HG02623 (cell line): ENCODE results near the gene HECTD3.
"Not testable (repeated sequence)": the region's sequence is repeated elsewhere in the genome, so short reads cannot be mapped to it uniquely, and the experiment has no call there.

Experiments used
- ATAC-seq: cut with Tn5 transposase; IDR thresholded peaks from one replicate; pipeline ENCODE4 v1.9.1; 2021; ENCODE audit warnings: moderate library complexity; ENCODE audit not compliant: unreplicated experiment

The HECTD3 gene

DNA sequence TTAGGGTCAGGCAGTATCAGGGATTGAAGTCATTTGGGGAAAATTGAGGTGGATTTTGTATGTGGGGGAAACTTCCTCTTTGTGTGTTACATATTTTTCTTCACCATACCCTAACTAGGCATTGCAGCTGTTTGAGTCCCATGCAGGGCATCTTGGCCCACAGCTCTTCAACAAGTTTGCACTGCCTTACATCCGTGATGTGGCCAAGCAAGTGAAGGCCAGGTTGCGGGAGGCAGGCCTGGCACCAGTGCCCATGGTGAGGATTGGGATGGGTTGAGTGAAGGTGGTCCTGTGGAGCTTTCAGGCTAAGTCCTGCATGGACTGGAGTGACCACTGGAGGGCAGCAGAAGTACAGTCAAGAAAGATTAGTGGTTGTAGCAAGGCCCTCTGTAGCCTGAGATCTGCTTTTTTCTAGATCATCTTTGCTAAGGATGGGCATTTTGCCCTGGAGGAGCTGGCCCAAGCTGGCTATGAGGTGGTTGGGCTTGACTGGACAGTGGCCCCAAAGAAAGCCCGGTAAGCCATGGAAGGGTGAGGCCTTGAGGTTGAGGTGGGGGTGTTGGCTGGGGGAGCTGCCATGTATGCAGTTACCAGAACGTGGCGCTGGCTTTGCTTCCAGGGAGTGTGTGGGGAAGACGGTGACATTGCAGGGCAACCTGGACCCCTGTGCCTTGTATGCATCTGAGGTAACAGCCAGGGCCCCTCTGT, 3.4 kb upstream of the HECTD3 start:
- ATAC-seq, result no peak

DNA sequence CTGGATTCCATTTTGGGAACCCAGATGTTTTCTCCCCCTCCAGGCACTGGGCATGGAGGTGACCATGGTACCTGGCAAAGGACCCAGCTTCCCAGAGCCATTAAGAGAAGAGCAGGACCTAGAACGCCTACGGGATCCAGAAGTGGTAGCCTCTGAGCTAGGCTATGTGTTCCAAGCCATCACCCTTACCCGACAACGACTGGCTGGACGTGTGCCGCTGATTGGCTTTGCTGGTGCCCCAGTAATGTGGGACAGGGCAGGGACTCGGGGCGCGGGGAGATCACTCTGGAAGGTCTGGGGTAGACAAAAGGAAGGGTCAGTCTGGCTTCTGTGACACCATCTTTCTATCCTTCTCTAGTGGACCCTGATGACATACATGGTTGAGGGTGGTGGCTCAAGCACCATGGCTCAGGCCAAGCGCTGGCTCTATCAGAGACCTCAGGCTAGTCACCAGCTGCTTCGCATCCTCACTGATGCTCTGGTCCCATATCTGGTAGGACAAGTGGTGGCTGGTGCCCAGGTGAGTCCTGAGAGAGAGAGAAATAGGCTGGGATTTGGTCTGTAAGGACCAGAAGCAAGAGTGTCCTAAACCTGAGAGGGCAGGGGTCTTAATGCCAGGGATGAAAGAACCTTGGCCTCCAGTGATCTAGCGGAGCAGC, 2.6 kb upstream of the HECTD3 start:
- no peak for ATAC-seq

DNA sequence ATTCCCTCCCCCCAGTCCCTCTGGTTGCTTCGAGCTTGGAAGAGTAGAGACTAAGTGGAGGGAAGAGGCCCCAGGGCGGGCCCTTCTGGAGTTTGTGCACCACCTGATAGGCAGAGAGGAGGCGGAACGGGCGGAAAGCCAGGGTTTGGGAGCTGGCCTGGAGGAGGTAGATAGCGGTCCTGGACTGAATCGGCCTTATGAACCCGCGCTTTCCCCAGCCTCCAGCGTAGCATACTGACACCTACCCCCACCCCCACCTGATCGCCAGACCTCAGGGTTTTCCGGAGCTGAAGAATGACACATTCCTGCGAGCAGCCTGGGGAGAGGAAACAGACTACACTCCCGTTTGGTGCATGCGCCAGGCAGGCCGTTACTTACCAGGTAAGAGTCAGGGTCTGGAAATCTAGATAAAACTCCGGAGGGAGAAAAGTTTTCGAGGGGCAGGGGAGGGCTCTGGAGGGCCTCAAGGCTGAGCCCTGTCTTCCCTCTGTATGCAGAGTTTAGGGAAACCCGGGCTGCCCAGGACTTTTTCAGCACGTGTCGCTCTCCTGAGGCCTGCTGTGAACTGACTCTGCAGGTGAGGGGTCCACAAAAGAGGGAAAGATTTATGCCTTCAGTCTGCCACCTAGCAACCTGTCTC, 1.6 kb upstream of the HECTD3 start:
- ATAC-seq, result no peak

DNA sequence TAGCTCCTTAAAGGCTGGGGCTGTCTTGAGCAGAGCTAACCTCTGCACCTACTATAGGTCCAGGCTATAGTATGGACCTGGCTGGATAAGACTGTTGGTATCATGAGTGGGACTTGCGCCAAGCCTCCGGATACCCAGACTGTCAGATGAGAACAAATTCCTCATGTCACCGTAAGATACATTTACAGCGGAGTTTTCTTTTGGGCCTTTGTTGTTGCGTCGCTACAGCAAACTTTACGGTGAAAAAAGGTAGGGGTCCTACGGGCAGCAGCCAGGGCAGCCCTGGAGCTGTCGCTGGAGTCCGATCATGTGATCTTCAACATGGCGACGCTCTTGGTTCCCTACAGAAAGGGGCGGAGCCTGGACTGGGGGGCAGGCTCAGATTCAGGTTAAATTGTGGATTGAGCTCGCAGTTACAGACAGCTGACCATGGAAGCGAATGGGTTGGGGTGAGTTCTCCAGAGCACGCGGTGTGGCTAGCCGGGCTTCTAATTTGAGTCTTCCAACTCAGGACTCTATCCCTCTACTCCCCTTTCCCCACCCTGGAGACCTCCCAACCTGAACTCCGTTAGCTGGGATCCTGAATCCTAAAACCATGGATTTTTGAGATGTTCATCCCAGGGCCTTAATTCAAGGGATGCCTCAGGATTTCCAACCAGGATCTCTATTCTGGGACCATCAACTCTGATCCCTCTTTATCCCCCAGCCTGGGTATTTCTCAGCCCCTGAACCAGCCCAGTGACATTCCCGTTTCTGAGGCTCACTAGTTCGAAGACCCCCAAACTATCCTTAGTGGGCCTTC, 914 bp upstream of the HECTD3 start, which contains the start of gene UROD:
Gene UROD (plus strand): TSS at position 418 of the 802 bp plus-strand sequence. CDS start 12 bp downstream, at position 430.
- peak; percentile 53 for ATAC-seq

DNA sequence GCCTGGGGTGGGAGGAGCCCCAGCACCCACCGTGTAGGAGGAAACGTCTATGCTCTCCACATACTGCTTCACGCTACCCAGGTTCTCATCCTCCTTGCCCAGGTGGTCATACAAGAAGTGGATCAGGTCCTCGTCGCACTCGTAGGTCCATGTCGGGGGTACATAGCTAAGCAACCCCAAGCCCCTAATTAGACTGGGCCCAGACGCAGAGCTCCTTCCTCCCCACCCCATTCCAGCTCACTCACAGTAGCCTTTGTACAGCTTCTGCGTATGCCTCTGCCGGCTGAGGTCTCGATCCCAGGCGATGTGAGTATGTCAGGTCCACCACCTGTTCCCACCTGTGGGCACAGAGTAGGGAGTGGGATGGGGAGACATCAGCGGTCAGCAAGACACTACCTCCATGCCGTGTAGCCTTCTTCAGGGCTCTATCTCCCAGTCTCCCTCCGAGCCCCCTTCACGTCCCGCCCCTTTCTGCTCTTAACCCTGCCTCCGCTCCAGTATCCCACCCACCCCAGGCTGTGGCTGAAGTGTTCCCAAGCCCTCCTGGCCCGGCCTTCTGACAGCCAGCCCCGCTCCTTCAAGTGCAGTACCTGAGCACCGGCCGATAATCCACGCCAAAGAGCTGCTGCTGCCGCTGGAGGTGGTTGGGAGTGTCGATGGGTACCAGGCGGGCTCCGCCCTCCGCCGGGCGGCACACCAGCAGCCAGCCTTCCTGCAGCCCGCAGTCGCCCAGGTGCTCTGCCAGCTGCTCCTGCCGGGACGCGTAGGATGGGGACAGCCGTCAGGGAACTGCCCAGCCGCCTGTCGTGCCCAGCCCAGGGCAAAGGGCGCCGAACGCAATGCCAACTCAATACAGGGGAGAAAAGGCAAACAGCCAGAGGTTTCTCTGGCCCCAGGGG, 919 bp downstream of the HECTD3 start:
- no peak for ATAC-seq

DNA sequence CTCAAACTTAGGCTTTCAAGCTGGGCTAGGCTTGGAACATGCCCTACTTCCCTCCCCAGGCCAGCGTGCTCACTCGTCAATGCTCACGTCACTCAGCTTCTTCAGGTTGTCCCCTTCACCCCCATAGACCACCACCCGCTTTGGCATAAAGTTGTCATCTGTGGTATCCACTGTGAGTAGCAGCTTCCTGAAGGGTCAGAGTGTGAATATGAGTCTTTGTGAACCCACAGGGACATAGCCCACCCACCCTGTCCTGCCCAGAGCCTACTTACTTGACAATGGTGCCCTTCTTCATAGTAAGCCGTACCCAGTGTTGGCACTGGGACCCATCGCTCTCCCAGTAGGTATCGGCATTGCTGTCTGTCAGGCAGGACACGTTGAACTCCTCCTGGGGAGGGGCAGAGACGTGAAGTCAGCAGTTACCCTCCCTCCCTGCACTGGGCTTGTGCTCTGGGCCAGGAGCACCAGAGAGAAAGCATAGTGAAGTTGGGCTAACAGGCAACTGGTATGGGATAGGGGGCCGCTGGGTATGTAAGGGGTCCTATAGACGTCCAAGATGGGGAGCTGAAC, 1.7 kb downstream of the HECTD3 start:
- no peak for ATAC-seq

DNA sequence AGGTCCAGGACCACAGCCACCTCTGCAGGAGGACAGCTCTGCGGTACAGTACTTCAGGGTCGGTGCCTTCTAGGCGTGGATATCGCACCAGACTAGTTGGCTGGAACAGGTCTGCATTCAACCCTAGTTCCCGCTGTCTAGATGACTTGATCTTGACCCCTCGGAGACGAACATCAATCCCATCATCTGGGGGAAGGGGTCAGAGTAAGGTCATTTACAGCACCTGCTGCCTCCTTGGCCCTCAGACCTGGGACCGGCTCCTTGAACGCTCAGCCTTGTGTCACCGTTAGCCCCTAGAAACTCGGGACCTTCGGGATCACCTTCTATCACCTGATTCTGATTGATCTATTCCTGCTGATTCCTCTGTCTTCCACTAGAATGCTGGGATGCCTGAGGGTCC, 2.6 kb downstream of the HECTD3 start:
- ATAC-seq, result no peak

DNA sequence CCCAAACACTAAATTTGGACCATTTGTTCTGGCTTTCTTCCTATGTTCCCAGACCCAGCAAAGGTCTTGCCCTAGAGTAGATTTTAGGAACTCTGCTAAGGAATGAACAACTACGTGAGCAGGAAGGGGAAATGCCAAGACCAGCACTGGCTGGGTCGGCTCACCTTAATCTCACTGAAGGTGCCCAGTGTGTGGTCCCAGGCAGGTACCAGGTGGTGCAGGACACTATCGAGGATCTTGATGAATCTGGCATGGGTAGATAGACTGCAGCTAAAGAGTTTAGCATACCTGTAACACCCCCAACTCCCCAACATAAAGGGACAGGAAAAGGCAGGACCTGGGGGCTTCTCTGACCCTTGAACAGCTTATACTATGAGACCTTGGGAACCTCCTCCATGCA, 3.0 kb downstream of the HECTD3 start:
- no peak for ATAC-seq

DNA sequence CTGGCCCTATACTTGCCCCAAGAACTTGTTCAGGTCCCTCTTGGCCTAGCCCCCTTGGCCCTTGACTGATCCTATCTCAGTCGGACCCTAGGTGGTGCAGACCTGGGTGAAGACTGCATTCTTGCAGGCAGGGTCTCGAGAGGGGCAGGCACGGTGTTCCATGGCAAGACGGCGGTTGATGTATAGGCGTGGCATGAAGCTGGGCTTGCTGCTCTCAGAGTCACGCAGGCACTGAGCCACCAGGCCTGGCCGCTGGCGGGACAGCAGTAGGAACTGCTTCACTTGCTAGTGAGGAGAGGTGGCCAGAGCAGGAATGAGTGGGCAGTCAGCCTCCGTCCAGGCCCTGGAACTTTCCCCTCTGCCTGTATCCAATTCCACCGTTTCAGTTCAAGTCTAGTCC, 3.8 kb downstream of the HECTD3 start:
- ATAC-seq, result no peak

DNA sequence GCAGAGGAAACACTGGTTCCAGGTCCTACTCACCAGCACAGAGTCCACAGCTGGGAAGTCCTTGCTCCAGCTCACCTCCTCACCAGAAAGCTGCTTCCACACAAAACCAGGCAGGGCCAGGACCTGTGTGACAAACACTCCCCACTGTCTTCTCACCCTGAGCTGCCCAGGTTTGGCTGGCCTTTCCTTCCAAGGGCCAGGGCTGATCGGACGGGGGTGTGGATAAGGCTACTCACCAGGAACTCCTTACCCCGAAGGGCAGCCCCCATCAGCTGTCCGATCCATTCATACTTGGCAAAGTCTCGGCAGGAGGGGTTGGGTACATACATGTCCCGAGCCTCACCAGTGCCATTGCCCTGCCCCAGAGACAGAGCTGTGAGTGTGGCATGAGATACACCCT, 5.4 kb downstream of the HECTD3 start:
- ATAC-seq, result no peak

DNA sequence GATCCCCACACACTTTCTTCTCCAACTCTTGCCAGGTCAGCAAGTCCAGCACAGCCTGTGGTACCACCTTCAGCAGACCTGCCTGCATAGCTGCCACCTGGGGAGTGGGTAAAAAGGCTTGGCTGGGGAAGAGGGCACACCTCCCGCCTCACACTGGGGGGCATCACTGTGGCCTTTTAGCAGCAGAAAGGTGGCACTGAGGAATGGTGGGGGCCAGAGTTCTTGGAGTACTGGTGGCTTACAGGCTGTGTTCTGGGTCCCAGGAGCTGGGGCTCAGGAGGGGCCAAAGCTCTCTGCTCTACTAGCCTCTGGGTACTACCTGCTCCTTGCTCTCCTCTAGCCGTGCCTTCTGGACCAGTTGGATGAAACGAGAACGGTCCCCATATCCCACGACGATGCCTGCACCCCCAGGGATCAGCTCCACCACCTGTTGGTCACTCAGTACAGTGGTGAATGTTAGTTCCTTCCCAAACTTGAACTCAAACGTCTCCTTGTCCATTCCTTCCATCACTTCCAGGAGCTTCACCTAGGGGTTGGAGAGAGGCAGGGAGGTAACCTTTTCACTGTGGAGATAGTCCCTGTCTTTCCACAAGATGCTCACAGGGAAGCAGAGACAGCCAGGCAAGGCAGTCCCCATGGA, 6.7 kb downstream of the HECTD3 start:
- no peak for ATAC-seq

DNA sequence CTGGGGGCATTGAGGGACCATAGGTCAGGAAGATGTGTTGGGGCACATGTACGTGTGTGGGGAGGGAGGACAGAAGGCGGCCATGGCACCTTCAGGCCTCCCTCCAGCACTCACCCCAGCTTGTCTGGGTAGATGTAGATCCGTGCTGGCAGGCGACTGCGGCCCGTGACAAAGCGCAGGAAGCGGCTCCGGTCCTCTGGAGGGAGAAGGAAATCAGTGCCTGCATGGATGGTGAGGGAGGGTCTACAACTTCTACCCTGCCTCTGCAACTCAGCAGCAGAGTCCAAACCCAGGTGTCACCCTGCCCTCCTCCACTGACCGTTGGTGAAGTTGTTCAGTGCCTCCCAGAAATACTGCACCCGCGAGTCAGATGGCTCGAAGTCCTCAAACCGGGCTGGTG, 7.4 kb downstream of the HECTD3 start:
- ATAC-seq, result no peak

DNA sequence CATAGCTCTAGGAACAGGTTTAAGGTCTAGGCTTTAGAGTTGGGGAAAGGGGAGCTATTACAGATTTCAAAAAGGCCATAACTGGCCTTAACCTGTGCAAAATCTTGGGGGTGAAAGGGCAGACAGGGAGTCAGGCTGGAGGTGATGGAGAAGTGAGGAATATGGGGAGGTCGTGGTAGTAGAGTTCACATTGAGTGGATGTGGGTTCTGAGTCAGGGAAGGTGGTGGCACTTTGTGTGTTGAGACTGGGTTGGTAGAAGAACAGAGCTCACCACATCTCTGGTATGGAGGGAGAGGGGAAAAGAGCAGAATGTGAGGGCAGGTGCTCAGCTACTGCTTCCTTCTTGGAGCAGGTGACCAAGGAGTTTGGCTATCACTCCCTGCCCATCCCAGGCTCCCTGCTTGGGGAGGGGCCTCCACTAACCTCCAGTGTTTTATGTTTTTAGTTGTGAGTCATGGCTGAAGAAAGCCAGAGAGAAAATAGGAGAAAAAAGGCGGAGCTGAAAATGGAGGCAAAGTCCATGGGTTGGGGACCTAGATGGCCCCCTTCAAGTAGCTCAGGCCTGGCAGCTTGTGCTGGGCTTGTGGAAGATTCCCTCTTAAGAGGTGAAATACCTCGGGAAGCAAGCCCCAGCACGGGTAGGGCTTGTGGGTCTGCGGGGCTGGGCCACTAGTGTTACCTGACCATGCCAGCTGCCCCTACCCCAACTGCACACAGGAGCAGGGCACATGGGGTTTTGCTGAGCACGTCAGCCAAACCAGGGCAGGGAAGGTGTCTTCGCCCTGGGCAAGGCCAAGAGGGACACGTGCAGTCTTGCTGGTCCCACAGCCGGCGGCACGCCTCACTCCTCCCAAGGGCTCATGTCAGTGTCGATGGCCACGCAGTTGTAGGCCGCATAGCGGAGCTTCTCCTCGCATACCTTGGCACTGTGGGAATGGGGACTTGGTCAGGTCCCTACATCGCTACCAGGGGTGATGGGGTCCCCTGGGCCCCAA, 8.2 kb downstream of the HECTD3 start:
- no peak for ATAC-seq

DNA sequence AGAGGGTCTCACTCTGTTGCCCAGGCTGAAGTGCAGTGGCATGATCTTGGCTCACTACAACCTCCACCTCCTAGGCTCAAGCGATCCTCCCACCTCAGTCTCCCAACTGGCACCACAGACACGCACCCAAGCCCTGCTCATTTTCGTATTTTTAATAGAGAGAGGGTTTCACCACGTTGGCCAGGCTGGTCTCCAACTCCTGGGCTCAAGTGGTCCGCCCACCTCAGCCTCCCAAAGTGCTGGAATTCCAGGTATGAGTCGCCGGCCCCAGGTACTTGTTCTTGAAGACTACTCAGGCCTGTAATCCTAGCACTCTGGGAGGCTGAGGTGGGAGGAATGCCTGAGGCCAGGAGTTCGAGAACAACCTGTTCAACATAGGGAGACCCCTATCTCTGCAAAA, 9.5 kb downstream of the HECTD3 start:
- ATAC-seq, result not testable (repeated sequence)

DNA sequence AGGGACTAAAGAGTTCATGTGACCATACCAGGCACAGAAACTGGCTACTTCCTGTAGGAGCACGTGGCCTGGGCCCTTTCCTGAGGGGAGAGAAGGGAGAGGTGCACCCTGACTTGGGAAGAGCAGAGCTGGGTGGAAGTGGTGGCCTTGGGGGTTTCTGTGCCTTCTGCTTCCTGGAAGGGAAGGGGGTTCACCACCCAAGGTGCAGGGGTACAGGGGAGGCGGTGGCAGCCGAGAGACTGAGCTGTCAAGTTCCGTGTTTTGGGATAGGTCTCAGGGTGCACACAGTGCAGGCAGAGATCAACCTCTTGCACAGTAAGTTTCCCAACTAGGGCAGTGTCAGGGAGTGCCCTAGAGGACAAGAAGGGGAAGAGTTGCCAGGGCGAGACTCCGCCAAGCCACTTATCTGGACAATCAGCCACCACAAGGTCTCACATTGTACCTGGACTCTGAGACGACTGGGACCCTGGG, 10.1 kb downstream of the HECTD3 start:
- no peak for ATAC-seq

DNA sequence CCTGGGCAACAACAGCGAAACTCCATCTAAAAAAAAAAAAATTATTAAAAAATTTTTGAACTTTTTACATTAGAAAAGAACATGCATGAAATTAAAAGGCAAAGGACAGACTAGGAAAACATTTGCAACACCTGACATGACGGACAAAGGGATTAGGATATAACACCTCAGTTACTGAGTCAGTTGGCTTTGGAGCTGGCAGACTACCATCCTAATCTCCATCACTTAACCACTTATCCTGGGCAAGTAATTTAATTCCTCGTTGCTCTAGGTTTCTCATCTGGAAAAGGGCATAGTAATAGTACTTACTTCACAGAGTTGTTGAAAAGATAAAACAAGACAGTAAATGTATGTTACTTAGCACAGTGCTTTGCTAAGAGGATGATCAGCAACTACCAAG, 11.9 kb downstream of the HECTD3 start:
- no peak for ATAC-seq

DNA sequence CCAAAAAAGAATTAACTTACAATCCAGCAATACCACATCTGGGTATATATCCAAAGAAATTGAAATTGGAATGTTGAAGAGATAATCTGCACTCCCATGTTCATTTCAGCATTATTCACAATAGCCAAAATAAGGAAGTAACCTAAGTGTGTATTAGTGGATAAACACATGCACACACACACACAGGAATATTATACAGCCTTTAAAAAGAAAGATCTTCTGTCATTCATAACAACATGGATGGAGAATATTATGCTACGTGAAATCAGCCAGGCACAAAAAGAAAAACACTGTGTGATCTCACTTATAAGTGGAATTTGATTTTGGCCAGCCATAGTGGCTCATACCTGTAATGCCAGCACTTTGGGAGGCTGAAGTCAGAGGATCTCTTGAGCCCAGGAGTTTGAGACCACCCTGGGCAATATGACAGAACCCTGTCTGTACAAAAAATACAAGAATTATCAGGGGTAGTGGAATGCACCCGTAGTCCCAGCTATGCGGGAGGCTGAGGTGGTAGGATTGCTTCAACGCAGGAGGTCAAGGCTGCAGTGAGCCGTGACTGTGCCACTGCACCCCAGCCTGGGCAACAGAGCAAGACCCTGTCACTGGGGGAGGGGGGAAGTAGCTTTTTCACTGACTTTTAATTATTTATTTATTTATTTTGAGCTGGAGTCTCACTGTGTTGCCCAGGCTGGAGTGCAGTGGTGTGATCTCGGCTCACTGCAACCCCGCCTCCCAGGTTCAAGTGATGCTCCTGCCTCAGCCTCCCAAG, 15.5 kb downstream of the HECTD3 start:
- no peak for ATAC-seq
